ENCODE measurements around the gene LIN37.
"Not testable (repeated sequence)": the region's sequence is repeated elsewhere in the genome, so short reads cannot be mapped to it uniquely, and the experiment has no call there.

The LIN37 gene

GRCh38 chr19:35720163-35720524 is 28.2 kb upstream of the LIN37 start:
- DNase-seq = no peak

DNA sequence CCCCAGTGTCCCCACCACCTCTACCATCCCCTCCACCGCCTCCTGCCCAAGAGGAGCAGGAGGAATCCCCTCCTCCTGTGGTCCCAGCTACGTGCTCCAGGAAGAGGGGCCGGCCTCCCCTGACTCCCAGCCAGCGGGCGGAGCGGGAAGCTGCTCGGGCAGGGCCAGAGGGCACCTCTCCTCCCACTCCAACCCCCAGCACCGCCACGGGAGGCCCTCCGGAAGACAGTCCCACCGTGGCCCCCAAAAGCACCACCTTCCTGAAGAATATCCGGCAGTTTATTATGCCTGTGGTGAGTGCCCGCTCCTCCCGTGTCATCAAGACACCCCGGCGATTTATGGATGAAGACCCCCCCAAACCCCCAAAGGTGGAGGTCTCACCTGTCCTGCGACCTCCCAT is 27.7 kb upstream of the LIN37 start:
- no peak for DNase-seq

DNA sequence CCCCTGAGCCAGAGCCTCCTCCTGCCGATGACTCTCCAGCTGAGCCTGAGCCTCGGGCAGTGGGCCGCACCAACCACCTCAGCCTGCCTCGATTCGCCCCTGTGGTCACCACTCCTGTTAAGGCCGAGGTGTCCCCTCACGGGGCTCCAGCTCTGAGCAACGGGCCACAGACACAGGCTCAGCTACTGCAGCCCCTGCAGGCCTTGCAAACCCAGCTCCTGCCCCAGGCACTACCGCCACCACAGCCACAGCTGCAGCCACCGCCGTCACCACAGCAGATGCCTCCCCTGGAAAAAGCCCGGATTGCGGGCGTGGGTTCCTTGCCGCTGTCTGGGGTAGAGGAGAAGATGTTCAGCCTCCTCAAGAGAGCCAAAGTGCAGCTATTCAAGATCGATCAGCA is 27.0 kb upstream of the LIN37 start:
- DNase-seq = no peak

DNA sequence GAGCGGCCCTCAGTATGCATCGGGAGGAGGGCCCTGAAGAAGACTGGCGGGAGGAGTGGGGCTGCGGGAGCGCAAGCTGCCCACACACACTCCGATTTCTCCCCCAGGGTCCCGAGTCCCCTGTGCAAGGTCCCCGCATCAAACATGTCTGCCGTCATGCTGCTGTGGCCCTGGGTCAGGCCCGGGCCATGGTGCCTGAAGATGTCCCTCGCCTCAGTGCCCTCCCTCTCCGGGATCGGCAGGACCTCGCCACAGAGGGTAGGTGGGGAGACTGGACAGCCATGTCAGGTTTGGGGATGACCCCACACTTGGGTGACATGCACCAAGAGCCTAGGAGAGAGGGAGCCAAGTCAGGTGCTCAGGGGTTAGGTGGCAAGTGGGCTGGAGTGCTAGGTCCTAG is 25.9 kb upstream of the LIN37 start:
- no peak for DNase-seq

- no peak for DNase-seq
Measured at GRCh38 chr19:35722897-35723296, 25.5 kb upstream of the LIN37 start.

GRCh38 chr19:35723671-35724070 is 24.7 kb upstream of the LIN37 start:
- DNase-seq = no peak

DNA sequence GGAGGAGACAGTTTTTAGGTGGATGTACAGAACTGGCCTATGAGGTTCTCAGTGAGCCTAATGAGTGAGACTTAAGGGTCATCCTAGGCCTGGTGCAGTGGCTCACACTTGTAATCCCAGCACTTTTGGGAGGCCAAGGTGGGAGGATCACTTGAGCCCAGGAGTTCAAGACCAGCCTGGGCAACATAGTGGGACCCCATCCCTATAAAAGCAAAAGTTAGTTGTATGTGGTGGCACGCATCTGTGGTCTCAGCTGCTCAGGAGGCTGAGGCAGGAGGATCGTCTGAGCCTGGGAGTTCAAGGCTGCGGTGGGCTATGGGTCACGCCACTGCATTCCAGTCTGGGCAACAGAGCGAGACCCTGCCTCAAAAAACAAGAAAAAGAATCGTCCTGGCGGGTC is 24.2 kb upstream of the LIN37 start:
- DNase-seq = not testable (repeated sequence)

GRCh38 chr19:35724560-35724959 is 23.8 kb upstream of the LIN37 start:
- no peak for DNase-seq

- no peak for DNase-seq
Measured at GRCh38 chr19:35725216-35725861, 23.0 kb upstream of the LIN37 start.

DNA sequence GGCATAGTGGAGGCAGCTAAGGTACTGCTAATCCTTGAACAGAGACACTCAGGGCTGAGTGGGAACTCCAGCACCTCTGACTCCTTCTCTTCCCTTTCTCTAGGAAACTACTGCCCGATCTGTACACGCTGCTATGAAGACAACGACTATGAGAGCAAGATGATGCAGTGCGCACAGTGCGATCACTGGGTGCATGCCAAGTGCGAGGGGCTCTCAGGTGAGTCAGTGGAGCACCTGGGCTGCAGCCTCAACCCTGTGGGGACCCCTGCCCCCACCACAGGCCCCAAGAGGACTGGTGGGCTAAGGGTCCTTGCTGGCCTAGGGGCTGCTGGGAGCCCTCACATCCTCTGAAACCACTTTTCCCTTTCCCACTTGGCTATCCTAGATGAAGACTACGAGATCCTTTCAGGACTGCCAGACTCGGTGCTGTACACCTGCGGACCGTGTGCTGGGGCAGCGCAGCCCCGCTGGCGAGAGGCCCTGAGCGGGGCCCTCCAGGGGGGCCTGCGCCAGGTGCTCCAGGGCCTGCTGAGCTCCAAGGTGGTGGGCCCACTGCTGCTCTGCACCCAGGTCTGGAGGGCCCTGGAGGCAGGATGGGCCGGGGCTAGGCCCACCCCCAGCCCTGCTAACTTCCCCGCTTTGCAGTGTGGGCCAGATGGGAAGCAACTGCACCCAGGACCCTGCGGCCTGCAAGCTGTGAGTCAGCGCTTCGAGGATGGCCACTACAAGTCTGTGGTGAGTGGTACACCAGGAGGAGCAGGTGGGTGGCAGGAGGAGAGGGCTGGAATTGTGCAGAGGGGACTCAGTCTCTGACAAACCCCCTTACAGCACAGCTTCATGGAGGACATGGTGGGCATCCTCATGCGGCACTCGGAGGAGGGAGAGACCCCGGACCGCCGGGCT is 21.1 kb upstream of the LIN37 start:
- no peak for DNase-seq

DNA sequence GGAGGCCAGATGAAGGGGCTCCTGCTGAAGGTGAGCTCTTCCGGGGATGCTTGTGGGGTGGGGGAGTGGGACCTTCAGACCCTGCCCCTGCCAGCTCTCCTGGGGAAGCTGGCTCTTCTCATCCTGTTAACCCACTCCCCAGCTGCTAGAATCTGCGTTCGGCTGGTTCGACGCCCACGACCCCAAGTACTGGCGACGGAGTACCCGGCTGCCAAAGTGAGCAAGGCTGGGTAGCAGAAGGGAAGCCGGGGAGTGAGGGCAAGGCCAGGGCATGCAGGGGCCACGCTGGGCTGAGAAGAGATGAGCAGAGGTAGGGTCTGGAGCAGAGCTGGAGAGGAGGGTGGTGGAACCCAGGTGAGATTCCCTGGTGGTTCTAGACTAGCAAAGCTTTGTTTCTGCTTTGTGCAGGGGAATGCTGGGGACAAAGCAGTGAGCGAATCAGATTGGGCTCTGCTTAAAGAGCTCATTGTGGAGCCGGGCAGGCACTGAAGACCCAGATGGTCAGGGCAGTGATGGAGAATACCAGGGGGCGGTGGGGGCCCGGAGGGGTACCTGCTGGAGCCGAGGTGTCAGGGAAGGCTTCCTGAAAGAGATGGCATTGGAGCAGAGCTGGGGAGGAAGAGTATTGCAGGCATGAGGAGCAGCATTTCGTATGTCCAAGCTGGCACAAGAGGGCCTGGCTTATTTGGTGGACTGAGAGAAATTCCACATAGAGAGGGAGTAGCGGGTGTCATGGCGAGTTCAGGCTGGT is 20.2 kb upstream of the LIN37 start:
- DNase-seq = no peak

GRCh38 chr19:35729021-35729420 is 19.4 kb upstream of the LIN37 start:
- no peak for DNase-seq

DNA sequence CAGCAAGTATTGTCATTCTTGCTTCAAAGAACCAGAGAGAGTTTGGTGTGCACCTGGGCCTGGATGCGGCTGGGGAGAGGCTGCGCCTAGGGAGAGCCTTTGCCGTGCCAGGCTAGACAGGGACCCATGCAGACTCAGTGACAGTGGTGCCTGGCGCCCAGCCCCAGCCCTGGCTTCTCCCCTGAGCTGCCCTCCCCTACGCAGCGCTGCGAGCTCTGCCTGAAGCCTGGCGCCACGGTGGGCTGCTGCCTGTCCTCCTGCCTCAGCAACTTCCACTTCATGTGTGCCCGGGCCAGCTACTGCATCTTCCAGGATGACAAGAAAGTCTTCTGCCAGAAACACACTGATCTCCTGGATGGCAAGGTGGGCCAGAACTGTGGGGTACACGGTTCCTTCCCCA is 18.6 kb upstream of the LIN37 start:
- DNase-seq = no peak

GRCh38 chr19:35730326-35730725 is 18.1 kb upstream of the LIN37 start:
- no peak for DNase-seq

GRCh38 chr19:35731353-35731752 is 17.0 kb upstream of the LIN37 start:
- DNase-seq = no peak

DNA sequence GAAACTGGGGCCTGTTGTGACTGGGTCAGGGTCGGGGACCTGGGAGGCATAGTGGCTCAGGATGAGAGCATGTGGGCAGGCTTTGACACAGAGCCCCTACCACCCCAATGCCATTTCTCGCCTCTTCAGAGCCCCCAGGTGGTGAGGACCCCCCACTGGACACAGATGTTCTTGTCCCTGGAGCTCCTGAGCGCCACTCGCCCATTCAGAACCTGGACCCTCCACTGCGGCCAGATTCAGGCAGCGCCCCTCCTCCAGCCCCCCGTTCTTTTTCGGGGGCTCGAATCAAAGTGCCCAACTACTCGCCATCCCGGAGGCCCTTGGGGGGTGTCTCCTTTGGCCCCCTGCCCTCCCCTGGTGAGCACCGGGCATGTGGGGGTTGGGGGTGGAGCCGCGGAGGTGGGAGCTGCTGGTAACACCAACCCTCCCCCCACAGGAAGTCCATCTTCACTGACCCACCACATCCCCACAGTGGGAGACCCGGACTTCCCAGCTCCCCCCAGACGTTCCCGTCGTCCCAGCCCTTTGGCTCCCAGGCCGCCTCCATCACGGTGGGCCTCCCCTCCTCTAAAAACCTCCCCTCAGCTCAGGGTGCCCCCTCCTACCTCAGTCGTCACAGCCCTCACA is 16.5 kb upstream of the LIN37 start:
- DNase-seq = no peak

GRCh38 chr19:35732540-35733179 is 15.7 kb upstream of the LIN37 start:
- no peak for DNase-seq

- no peak for DNase-seq
Measured at GRCh38 chr19:35733180-35734125, 14.9 kb upstream of the LIN37 start.

GRCh38 chr19:35734273-35734672 is 14.1 kb upstream of the LIN37 start:
- DNase-seq = no peak

DNA sequence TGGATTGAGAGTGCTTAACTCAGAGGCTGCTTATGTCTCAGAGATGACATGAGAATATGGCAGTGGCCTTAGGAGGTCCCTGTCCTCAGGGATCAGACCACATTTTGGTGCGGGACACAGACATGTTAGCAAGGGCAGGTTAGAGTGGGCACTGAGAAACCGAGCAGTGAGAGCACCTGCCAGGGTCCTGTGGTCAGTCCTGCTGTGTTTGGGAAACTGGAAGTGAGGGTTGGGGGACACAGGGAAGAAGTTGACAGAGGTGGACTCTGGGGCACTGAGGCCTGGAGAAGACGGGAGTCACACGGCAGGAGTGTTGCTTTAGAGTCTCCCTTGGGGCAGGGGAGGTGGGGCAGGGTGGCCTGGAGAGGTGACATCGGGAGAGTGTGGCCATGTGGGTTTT is 13.5 kb upstream of the LIN37 start:
- no peak for DNase-seq
